H9 (cell line): ENCODE data around the gene LRP1. TPM values are rescaled to one million over a fixed set of nuclear protein-coding genes. Genes with fewer than 3 reads are reported as not detected.

Source experiments
- DNase-seq: peaks from one replicate; pipeline ENCODE4 v3.0.0-alpha.2; 2017
- H2AFZ ChIP-seq: one replicate; pipeline ENCODE4 v1.6.1; 2013; ENCODE audit warnings: mild to moderate bottlenecking, low read length, control low read depth, moderate library complexity
- H2AK5ac ChIP-seq: 2 replicates; pipeline ENCODE4 v1.6.1; 2013; ENCODE audit warnings: low read length, control low read depth, mixed read lengths; ENCODE audit not compliant: insufficient read length
- H2BK120ac ChIP-seq: one replicate; pipeline ENCODE4 v1.6.1; 2013; ENCODE audit warnings: low read depth, mild to moderate bottlenecking, low read length, control low read depth, inconsistent platforms; ENCODE audit not compliant: poor library complexity, severe bottlenecking
- H2BK12ac ChIP-seq: 2 replicates; pipeline ENCODE4 v1.6.1; 2013; ENCODE audit warnings: low read length, control low read depth, mixed read lengths, low read depth; ENCODE audit not compliant: insufficient read length
- H2BK15ac ChIP-seq: 2 replicates; pipeline ENCODE4 v1.6.1; 2013; ENCODE audit warnings: low read depth, low read length, control low read depth
- H2BK20ac ChIP-seq: one replicate; pipeline ENCODE4 v1.6.1; 2013; ENCODE audit warnings: low read depth, mild to moderate bottlenecking, low read length, control low read depth, inconsistent platforms; ENCODE audit not compliant: poor library complexity, severe bottlenecking
- H2BK5ac ChIP-seq: 2 replicates; pipeline ENCODE4 v1.6.1; 2013; ENCODE audit warnings: low read length, control low read depth, mixed read lengths; ENCODE audit not compliant: insufficient read length
- H3K14ac ChIP-seq: 2 replicates; pipeline ENCODE4 v1.6.1; 2013; ENCODE audit warnings: low read length, control low read depth; ENCODE audit not compliant: insufficient read depth
- H3K18ac ChIP-seq: 2 replicates; pipeline ENCODE4 v1.6.1; 2013; ENCODE audit warnings: low read depth, mild to moderate bottlenecking, mixed read lengths, low read length, control low read depth; ENCODE audit not compliant: insufficient read length
- H3K23ac ChIP-seq: 2 replicates; pipeline ENCODE4 v1.6.1; 2013; ENCODE audit warnings: low read length, control low read depth, mixed read lengths, low read depth; ENCODE audit not compliant: insufficient read length
- H3K23me2 ChIP-seq: 2 replicates; pipeline ENCODE4 v1.6.1; 2013; ENCODE audit warnings: low read depth, mild to moderate bottlenecking, mixed read lengths, low read length, control low read depth; ENCODE audit not compliant: insufficient read length, poor library complexity, severe bottlenecking
- H3K27ac ChIP-seq: 2 replicates; pipeline ENCODE4 v1.5.1; 2013; ENCODE audit warnings: low read length, control low read depth, mixed read lengths, low read depth; ENCODE audit not compliant: insufficient read length
- H3K27me3 ChIP-seq: 2 replicates; pipeline ENCODE4 v1.6.1; 2013; ENCODE audit warnings: low read length, control low read depth, inconsistent platforms; ENCODE audit not compliant: insufficient read depth
- H3K4ac ChIP-seq: 2 replicates; pipeline ENCODE4 v1.6.1; 2013; ENCODE audit warnings: low read depth, mild to moderate bottlenecking, control low read depth, inconsistent platforms, low read length, moderate library complexity
- H3K4me1 ChIP-seq: 2 replicates; pipeline ENCODE4 v1.6.1; 2013; ENCODE audit warnings: low read length, control low read depth, inconsistent platforms; ENCODE audit not compliant: insufficient read depth
- H3K4me2 ChIP-seq: 2 replicates; pipeline ENCODE4 v1.6.1; 2013; ENCODE audit warnings: low read length, control low read depth, mixed read lengths; ENCODE audit not compliant: insufficient read length, insufficient read depth
- H3K56ac ChIP-seq: 2 replicates; pipeline ENCODE4 v1.6.1; 2013; ENCODE audit warnings: low read depth, mild to moderate bottlenecking, mixed read lengths, low read length, control low read depth; ENCODE audit not compliant: insufficient read length
- H3K79me1 ChIP-seq: 2 replicates; pipeline ENCODE4 v1.6.1; 2013; ENCODE audit warnings: low read depth, mild to moderate bottlenecking, moderate library complexity, low read length, control low read depth, inconsistent platforms; ENCODE audit not compliant: insufficient read depth, poor library complexity, severe bottlenecking
- H3K79me2 ChIP-seq: 2 replicates; pipeline ENCODE4 v1.6.1; 2013; ENCODE audit warnings: low read length, control low read depth, inconsistent platforms; ENCODE audit not compliant: insufficient read depth
- H3K9ac ChIP-seq: 2 replicates; pipeline ENCODE4 v1.6.1; 2013; ENCODE audit warnings: low read length, control low read depth, mixed read lengths; ENCODE audit not compliant: insufficient read length; ENCODE audit errors: extremely low read depth
- H3K9me3 ChIP-seq: one replicate; pipeline ENCODE4 v1.6.1; 2013; ENCODE audit warnings: low read depth, low read length, inconsistent platforms; ENCODE audit not compliant: control insufficient read depth
- H3T11ph ChIP-seq: one replicate; pipeline ENCODE4 v1.6.1; 2013; ENCODE audit warnings: mild to moderate bottlenecking, low read length, control low read depth, inconsistent platforms
- H4K20me1 ChIP-seq: one replicate; pipeline ENCODE4 v1.6.1; 2013; ENCODE audit not compliant: control insufficient read depth, insufficient read length, insufficient read depth
- H4K5ac ChIP-seq: 2 replicates; pipeline ENCODE4 v1.6.1; 2013; ENCODE audit warnings: low read depth, mild to moderate bottlenecking, mixed read lengths, low read length, control low read depth; ENCODE audit not compliant: insufficient read length
- H4K8ac ChIP-seq: replicated peaks from 2 replicates; pipeline ENCODE4 v1.6.1; 2013; ENCODE audit warnings: low read length, control low read depth, mixed read lengths, low read depth; ENCODE audit not compliant: insufficient read length
- H4K91ac ChIP-seq: 2 replicates; pipeline ENCODE4 v1.6.1; 2013; ENCODE audit warnings: low read depth, mild to moderate bottlenecking, moderate library complexity, mixed read lengths, low read length, control low read depth; ENCODE audit not compliant: insufficient read length
- H3K27ac Mint-ChIP-seq, 3 experiments: 2 replicates in 2 of 3; 3 replicates in 1 of 3; pipeline ENCODE4 v1.8.0; 2020 to 2021; ENCODE audit warnings: mixed read lengths in 3 of 3, mild to moderate bottlenecking in 1 of 3, moderate library complexity in 1 of 3
- H3K27me3 Mint-ChIP-seq: 2 replicates; pipeline ENCODE4 v1.8.0; 2021; ENCODE audit warnings: low read depth, mild to moderate bottlenecking, moderate library complexity, mixed read lengths
- H3K36me3 Mint-ChIP-seq, 3 experiments: 2 replicates in 2 of 3; 3 replicates in 1 of 3; pipeline ENCODE4 v1.8.0; 2020 to 2021; ENCODE audit warnings: low read depth in 3 of 3, mixed read lengths in 3 of 3; ENCODE audit not compliant: insufficient read depth in 1 of 3
- H3K4me1 Mint-ChIP-seq, 2 experiments: 2 replicates each; pipeline ENCODE4 v1.8.0; 2020; ENCODE audit warnings: mixed read lengths in 2 of 2
- H3K4me3 Mint-ChIP-seq, 2 experiments: 2 replicates in 1 of 2; 3 replicates in 1 of 2; pipeline ENCODE4 v1.8.0; 2020 to 2021; ENCODE audit warnings: mild to moderate bottlenecking in 2 of 2, mixed read lengths in 2 of 2, moderate library complexity in 1 of 2
- H3K9me3 Mint-ChIP-seq, 2 experiments: 2 replicates in 1 of 2; 3 replicates in 1 of 2; pipeline ENCODE4 v1.8.0; 2020; ENCODE audit warnings: mild to moderate bottlenecking in 2 of 2, mixed read lengths in 2 of 2, moderate library complexity in 1 of 2
- WGBS: extraction: QIAGEN DNeasy Blood & Tissue Kit; methylation state at CpG from one replicate; pipeline ENCODE4 v1.1.7; 2013; ENCODE audit warnings: missing lambda C conversion rate, low lambda C conversion rate, mixed read lengths; ENCODE audit not compliant: insufficient read length; ENCODE audit errors: extremely low coverage; 5-methylcytosine and 5-hydroxymethylcytosine counted together
- total RNA-seq: library from RNA; stranded (reverse); gene quantifications from 2 replicates; pipeline ENCODE4 v1.2.1, GENCODE V29; 2021
- TF ChIP-seq, protein P1 (sequence below): fragments of 200-600 bp; sonication (generic); conservative IDR thresholded peaks from 3 replicates; pipeline ENCODE4 v1.8.0; 2021; ENCODE audit warnings: antibody characterized with exemption, mild to moderate bottlenecking

LRP1 gene
- total RNA-seq, 1 experiment from 2014 or later: 115 TPM

DNA sequence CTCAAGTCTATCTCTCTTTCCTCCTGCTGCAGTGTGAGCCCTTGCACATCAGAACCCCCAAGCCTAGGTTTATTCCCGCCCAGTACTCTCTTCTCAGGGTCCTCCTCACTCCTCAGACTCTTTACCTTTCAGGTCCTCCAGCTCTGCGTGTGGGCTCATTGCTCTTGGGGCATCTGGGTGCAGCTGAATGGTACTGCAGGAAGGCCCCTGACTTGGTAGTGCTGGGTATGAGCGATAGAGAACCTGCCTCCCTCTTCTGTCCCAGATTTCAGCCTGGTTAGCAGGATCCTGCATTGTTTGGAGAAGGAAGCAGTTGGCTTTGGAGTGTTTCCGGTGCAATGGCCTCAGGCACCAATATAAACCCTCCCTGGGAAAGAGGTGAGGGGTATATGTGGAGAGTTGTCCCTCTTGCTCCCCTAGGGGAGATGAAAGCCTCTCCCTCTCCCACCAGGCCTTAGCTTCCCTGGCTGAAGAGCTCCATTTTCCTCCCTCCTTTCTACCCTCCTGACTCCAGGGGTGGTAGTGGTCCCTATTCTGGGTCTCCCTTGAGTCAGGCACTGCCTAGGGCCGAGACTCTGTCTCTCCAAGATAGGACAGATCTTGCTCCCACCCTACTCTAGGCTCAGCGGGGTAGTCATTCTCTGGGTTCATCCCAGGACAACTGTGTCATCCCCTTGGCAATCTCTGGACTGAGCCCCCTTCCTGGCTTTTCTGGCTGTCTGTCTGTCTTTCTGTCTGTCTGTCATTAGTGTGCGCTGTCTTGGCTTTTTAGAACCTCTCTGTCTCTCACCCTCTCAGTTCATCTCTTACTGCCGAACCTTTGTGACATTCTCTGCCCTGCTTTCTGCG, 3.8 kb downstream of the LRP1 start:
- DNase-seq: no peak
- no peaks in the 10 kb centered on the region for H3K27me3 ChIP-seq
- no peak overlapping the region for H3K18ac ChIP-seq
- H3T11ph ChIP-seq: no peak overlapping the region
- no peak overlapping the region for H2BK15ac ChIP-seq
- H2BK20ac ChIP-seq: no peak overlapping the region
- peaks cover 15% of the 10 kb centered on the region for H3K79me1 ChIP-seq
- no peak overlapping the region for H4K5ac ChIP-seq
- H3K27ac ChIP-seq: no peak overlapping the region
- peak overlapping the region; percentile 1 for H3K4me2 ChIP-seq
- H2BK12ac ChIP-seq: no peak overlapping the region
- no peak overlapping the region for H4K8ac ChIP-seq
- H3K79me2 ChIP-seq: peaks cover 26% of the 10 kb centered on the region; the same call in 1 of the 2 replicates
- no peak overlapping the region for H3K9ac ChIP-seq
- H3K4me1 ChIP-seq: peaks cover 31% of the 10 kb centered on the region
- TF ChIP-seq, protein P1, sequence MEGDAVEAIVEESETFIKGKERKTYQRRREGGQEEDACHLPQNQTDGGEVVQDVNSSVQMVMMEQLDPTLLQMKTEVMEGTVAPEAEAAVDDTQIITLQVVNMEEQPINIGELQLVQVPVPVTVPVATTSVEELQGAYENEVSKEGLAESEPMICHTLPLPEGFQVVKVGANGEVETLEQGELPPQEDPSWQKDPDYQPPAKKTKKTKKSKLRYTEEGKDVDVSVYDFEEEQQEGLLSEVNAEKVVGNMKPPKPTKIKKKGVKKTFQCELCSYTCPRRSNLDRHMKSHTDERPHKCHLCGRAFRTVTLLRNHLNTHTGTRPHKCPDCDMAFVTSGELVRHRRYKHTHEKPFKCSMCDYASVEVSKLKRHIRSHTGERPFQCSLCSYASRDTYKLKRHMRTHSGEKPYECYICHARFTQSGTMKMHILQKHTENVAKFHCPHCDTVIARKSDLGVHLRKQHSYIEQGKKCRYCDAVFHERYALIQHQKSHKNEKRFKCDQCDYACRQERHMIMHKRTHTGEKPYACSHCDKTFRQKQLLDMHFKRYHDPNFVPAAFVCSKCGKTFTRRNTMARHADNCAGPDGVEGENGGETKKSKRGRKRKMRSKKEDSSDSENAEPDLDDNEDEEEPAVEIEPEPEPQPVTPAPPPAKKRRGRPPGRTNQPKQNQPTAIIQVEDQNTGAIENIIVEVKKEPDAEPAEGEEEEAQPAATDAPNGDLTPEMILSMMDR: no peak
- H4K91ac ChIP-seq: no peak overlapping the region
- Mint-ChIP-seq H3K4me3 (peak overlapping the region; percentile 3 to 34; a peak in 3 of 5 replicates), H3K36me3 (peaks cover 0 to 11% (median 0%) of the 10 kb centered on the region in 3 experiments; a peak in 2 of 7 replicates), H3K4me1 (peaks cover 70 to 71% of the 10 kb centered on the region in 2 experiments), H3K9me3 (no peaks in the 10 kb centered on the region), H3K27me3 (no peaks in the 10 kb centered on the region), H3K27ac (peak overlapping the region; percentile 9 to 79 (median 68); a peak in 5 of 7 replicates)
- H2BK5ac ChIP-seq: no peak overlapping the region
- H4K20me1 ChIP-seq: no peaks in the 10 kb centered on the region
- H3K4ac ChIP-seq: no peak overlapping the region
- peak overlapping the region; percentile 17; the same call in 1 of the 2 replicates for H3K14ac ChIP-seq
- H2AFZ ChIP-seq: no peak overlapping the region
- WGBS: no CpG with 5 or more reads among the region's 9 CpGs
- no peak overlapping the region for H3K23ac ChIP-seq
- no peak overlapping the region for H3K56ac ChIP-seq
- peaks cover 7% of the 10 kb centered on the region for H3K23me2 ChIP-seq
- no peak overlapping the region for H2BK120ac ChIP-seq
- H3K9me3 ChIP-seq: no peaks in the 10 kb centered on the region
- no peak overlapping the region for H2AK5ac ChIP-seq
